Cardiac atrium fibroblast (primary cell): Measurements from ENCODE around the gene PLCG1. TPM values are rescaled to one million over a fixed set of nuclear protein-coding genes. Genes with fewer than 3 reads are reported as not detected.

Experiments
- total RNA-seq: library from RNA; depleted of rRNA; stranded (reverse); fragments of >200 nt; gene quantifications from 2 replicates; pipeline ENCODE4 v1.2.3, GENCODE V29; 2015

The PLCG1 gene
- total RNA-seq: 71.6 and 85.6 TPM in 2 replicates

GRCh38 chr20:41136680-41137613 is at the start of gene PLCG1:
TSS of gene PLCG1 (plus strand) at chr20:41137543. CDS start at chr20:41137642, 99 bp downstream.

Other genes with a start within 250 kb of the PLCG1 start
- gene TOP1, start 108.7 kb upstream of the PLCG1 start, total RNA-seq: 15.3 and 16.0 TPM in 2 replicates
- 21.5 and 24.6 TPM in 2 replicates for gene ZHX3, start 180.2 kb downstream of the PLCG1 start, total RNA-seq
- gene LPIN3, start 203.3 kb downstream of the PLCG1 start, total RNA-seq: 10.8 and 12.2 TPM in 2 replicates
- gene EMILIN3, start 229.3 kb downstream of the PLCG1 start, total RNA-seq: 0.18 TPM in 1 of 2 replicates, not detected in the other